Keratinocyte (primary cell): ENCODE results near the gene RETREG3. TPM values are rescaled to one million over a fixed set of nuclear protein-coding genes. Genes with fewer than 3 reads are reported as not detected.

Source experiments
- DNase-seq: peaks from one replicate; pipeline ENCODE4 v3.0.0-alpha.2; 2011; ENCODE audit warnings: low read depth, missing footprints, low spot score
- FAIRE-seq: peaks from 2 replicates; lab custom pipeline; 2011; peaks lifted over from hg19 to GRCh38; lab: Jason Lieb, UNC
- H2AFZ ChIP-seq: 2 replicates; pipeline ENCODE4 v1.6.0; 2012; ENCODE audit warnings: low read length, control low read depth, inconsistent platforms; ENCODE audit not compliant: control insufficient read depth
- H3K27ac ChIP-seq: 2 replicates; pipeline ENCODE4 v1.5.1; 2011; ENCODE audit warnings: low read length; ENCODE audit not compliant: control insufficient read depth, insufficient read depth
- H3K27me3 ChIP-seq: 3 replicates; pipeline ENCODE4 v1.6.0; 2011; ENCODE audit warnings: low read length; ENCODE audit not compliant: control insufficient read depth, insufficient read depth; ENCODE audit errors: extremely low read depth
- H3K36me3 ChIP-seq, 2 experiments: 2 replicates in 1 of 2; 3 replicates in 1 of 2; pipeline ENCODE4 v1.5.1; 2011; ENCODE audit warnings: low read length in 2 of 2, mild to moderate bottlenecking in 1 of 2; ENCODE audit not compliant: control insufficient read depth in 2 of 2, insufficient read depth in 2 of 2; ENCODE audit errors: extremely low read depth in 1 of 2
- H3K4me1 ChIP-seq: 3 replicates; pipeline ENCODE4 v1.5.1; 2011; ENCODE audit warnings: low read length; ENCODE audit not compliant: control insufficient read depth, insufficient read depth; ENCODE audit errors: extremely low read depth
- H3K4me2 ChIP-seq: 3 replicates; pipeline ENCODE4 v1.6.0; 2011; ENCODE audit warnings: low read depth, low read length; ENCODE audit not compliant: control insufficient read depth, insufficient read depth; ENCODE audit errors: extremely low read depth
- H3K4me3 ChIP-seq, 3 experiments: fragments of 200-600 bp in 1 of 3; sonication (generic) in 1 of 3; 2 replicates in 2 of 3; 3 replicates in 1 of 3; pipeline ENCODE4 v1.5.1; 2011 to 2016; ENCODE audit warnings: low read length in 3 of 3, mild to moderate bottlenecking in 3 of 3, control low read depth in 2 of 3, inconsistent platforms in 1 of 3, low read depth in 1 of 3, mixed read lengths in 1 of 3, mixed run types in 1 of 3, moderate library complexity in 1 of 3; ENCODE audit not compliant: control insufficient read depth in 2 of 3, insufficient read depth in 2 of 3; ENCODE audit errors: extremely low read depth in 1 of 3
- H3K79me2 ChIP-seq: 2 replicates; pipeline ENCODE4 v1.6.0; 2012; ENCODE audit warnings: low read length; ENCODE audit not compliant: control insufficient read depth, insufficient read depth
- H3K9ac ChIP-seq: 3 replicates; pipeline ENCODE4 v1.6.0; 2011; ENCODE audit warnings: low read length; ENCODE audit not compliant: control insufficient read depth, insufficient read depth; ENCODE audit errors: extremely low read depth
- H3K9me1 ChIP-seq: 3 replicates; pipeline ENCODE4 v1.6.0; 2011; ENCODE audit warnings: low read length; ENCODE audit not compliant: control insufficient read depth, insufficient read depth; ENCODE audit errors: extremely low read depth
- H3K9me3 ChIP-seq: 2 replicates; pipeline ENCODE4 v1.5.1; 2012; ENCODE audit warnings: low read depth, low read length; ENCODE audit not compliant: control insufficient read depth
- H4K20me1 ChIP-seq: 3 replicates; pipeline ENCODE4 v1.6.0; 2011; ENCODE audit warnings: low read length; ENCODE audit not compliant: control insufficient read depth, insufficient read depth; ENCODE audit errors: extremely low read depth
- EZH2 ChIP-seq: IDR thresholded peaks from one replicate; pipeline ENCODE4 v1.6.1; 2012; ENCODE audit warnings: inconsistent platforms, mild to moderate bottlenecking, low read length, moderate library complexity
- dilution Hi-C: fragments of 300-500 bp; cut with MboI; formaldehyde crosslinking; loops from one replicate; pipeline ENCODE4 v1.7.0; 2020; ENCODE audit warnings: low sequenced_read_pairs; ENCODE audit not compliant: extremely low pct_ligation_motif_present
- polyA plus RNA-seq, 5 experiments: library from polyadenylated mRNA; depleted of rRNA in 3 of 5; stranded (reverse) in 3 of 5; stranded (forward) in 1 of 5; unstranded in 1 of 5; fragments of >200 nt; gene quantifications; 1 replicate in 1 of 5; 2 replicates in 3 of 5; 3 replicates in 1 of 5; pipeline versions ENCODE4 v1.2.1 to v1.2.3, GENCODE V29; 2011 to 2012; ENCODE audit warnings: missing spikeins in 2 of 5, low read depth in 1 of 5, low replicate concordance in 1 of 5
- TF ChIP-seq, protein P1 (sequence below), 3 experiments: IDR thresholded peaks in 1 of 3; conservative IDR thresholded peaks in 1 of 3; optimal IDR thresholded peaks in 1 of 3; 2 replicates in 2 of 3; 3 replicates in 1 of 3; pipeline versions ENCODE3 to v1.5.1; 2011; ENCODE audit warnings: low read length in 3 of 3, mild to moderate bottlenecking in 3 of 3, moderate library complexity in 2 of 3, control low read depth in 1 of 3, inconsistent platforms in 1 of 3; ENCODE audit not compliant: insufficient read depth in 2 of 3; ENCODE audit errors: extremely low read depth in 1 of 3

RETREG3 gene
- polyA plus RNA-seq, 1 donor (not counting 4 experiments of a cell fraction or from before 2014, with no cell fraction given) = 25.2 TPM

DNA sequence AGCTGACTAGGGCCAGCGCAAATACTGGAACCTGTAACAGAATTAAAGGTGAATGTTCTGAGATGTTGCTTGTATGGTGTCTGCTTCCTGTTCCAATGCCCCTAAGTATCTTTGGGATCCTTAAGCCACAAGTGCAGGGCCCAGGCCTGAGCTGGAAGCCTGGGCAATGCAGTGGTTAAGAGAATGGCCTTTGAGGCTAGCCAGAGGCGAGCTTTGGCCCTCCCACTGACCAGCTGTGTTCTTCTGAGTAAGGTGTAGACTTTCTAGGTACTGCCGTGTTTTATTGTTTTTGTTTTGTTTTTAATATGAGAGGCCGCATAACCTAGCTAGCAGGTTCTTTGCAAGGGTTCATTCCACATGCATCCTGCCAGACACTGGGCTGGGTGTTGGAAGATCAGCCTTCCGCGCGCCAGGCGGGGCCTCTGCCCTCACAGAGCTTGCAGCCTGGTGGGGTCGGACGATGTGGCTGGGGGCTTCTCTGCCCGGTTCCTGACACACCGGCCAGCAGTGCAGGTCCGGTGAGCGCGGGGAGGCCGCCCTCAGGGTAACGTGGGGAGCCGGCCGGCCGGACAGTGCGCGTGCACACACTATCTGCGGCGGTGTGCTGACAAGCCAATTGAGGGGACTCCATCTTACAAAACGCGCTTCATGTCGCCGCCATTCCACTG lies 42.8 kb downstream of the RETREG3 start:
- no peaks in the 10 kb centered on the region for H3K9me3 ChIP-seq

GRCh38 chr17:42565523-42566214 lies 43.5 kb downstream of the RETREG3 start:
- no peak for FAIRE-seq
- dilution Hi-C loops = no loop called here
- no peak for TF ChIP-seq EZH2
- TF ChIP-seq, protein P1, sequence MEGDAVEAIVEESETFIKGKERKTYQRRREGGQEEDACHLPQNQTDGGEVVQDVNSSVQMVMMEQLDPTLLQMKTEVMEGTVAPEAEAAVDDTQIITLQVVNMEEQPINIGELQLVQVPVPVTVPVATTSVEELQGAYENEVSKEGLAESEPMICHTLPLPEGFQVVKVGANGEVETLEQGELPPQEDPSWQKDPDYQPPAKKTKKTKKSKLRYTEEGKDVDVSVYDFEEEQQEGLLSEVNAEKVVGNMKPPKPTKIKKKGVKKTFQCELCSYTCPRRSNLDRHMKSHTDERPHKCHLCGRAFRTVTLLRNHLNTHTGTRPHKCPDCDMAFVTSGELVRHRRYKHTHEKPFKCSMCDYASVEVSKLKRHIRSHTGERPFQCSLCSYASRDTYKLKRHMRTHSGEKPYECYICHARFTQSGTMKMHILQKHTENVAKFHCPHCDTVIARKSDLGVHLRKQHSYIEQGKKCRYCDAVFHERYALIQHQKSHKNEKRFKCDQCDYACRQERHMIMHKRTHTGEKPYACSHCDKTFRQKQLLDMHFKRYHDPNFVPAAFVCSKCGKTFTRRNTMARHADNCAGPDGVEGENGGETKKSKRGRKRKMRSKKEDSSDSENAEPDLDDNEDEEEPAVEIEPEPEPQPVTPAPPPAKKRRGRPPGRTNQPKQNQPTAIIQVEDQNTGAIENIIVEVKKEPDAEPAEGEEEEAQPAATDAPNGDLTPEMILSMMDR (optimal IDR thresholded peaks at IDR 0.05 in 1 of 3, IDR thresholded peaks at IDR 0.05 in 1 of 3, conservative IDR thresholded peaks at IDR 0.05 in 1 of 3; ENCODE audit: extremely low read depth in 1 of 3, insufficient read depth in 2 of 3, low read length in 3 of 3) = no peak
- Histone ChIP-seq H3K4me1 (peaks cover 31% of the 10 kb centered on the region), H3K9me3 (no peaks in the 10 kb centered on the region), H3K36me3 (peaks cover 27 to 50% of the 10 kb centered on the region in 2 experiments), H3K27me3 (no peaks in the 10 kb centered on the region), H3K27ac (no peak overlapping the region), H4K20me1 (no peaks in the 10 kb centered on the region), H2AFZ (no peak overlapping the region), H3K9ac (no peak overlapping the region), H3K79me2 (peaks cover 48% of the 10 kb centered on the region), H3K4me3 (no peak overlapping the region), H3K9me1 (no peaks in the 10 kb centered on the region), H3K4me2 (no peak overlapping the region)
- DNase-seq = no peak

More for the DNA sequence above, 42.8 kb downstream of the RETREG3 start:
- dilution Hi-C loops = no loop called here
- DNase-seq (no peak), FAIRE-seq (no peak)
- Histone ChIP-seq H3K4me3 (peak overlapping the region; percentile 85 to 93 (median 88)), H3K27me3 (no peaks in the 10 kb centered on the region), H3K79me2 (peaks cover 49% of the 10 kb centered on the region), H3K9ac (peak overlapping the region; percentile 71), H3K4me2 (peak overlapping the region; percentile 92), H3K4me1 (peaks cover 31% of the 10 kb centered on the region), H3K27ac (peak overlapping the region; percentile 22), H3K36me3 (peaks cover 28 to 52% of the 10 kb centered on the region in 2 experiments), H2AFZ (peak overlapping the region; percentile 74), H4K20me1 (no peaks in the 10 kb centered on the region), H3K9me1 (no peaks in the 10 kb centered on the region)
- TF ChIP-seq, protein P1 (optimal IDR thresholded peaks at IDR 0.05 in 1 of 3, IDR thresholded peaks at IDR 0.05 in 1 of 3, conservative IDR thresholded peaks at IDR 0.05 in 1 of 3; ENCODE audit: extremely low read depth in 1 of 3, insufficient read depth in 2 of 3, low read length in 3 of 3) = no peak
- TF ChIP-seq EZH2 = no peak
